H1 (cell line): ENCODE data around the gene OBSCN. TPM values are rescaled to one million over a fixed set of nuclear protein-coding genes. Genes with fewer than 3 reads are reported as not detected.

ENCODE experiments used
- BACH1 ChIP-seq: IDR thresholded peaks from 2 replicates; pipeline ENCODE4 v1.6.1; 2012; ENCODE audit warnings: low read length, improper control_type of control experiment
- POLR2A ChIP-seq, 2 experiments: IDR thresholded peaks; 1 replicate in 1 of 2; 2 replicates in 1 of 2; pipeline ENCODE4 v1.6.1; 2011; ENCODE audit warnings: low read depth in 2 of 2, low read length in 2 of 2, mild to moderate bottlenecking in 2 of 2; ENCODE audit errors: control extremely low read depth in 1 of 2
- SAP30 ChIP-seq: fragments of 300-600 bp; sonication (generic); IDR thresholded peaks from 2 replicates; pipeline ENCODE4 v1.7.1; 2012; ENCODE audit warnings: low read length, moderate library complexity, mild to moderate bottlenecking, inconsistent platforms; ENCODE audit not compliant: insufficient read depth, insufficient replicate concordance
- TEAD4 ChIP-seq: IDR thresholded peaks from 2 replicates; pipeline ENCODE4 v1.6.1; 2012; ENCODE audit warnings: low read depth, low read length, inconsistent platforms, mixed read lengths
- USF2 ChIP-seq: IDR thresholded peaks from 2 replicates; pipeline ENCODE4 v1.6.1; 2011; ENCODE audit warnings: low read length, improper control_type of control experiment
- polyA plus RNA-seq, 7 experiments: library from polyadenylated mRNA; depleted of rRNA in 3 of 7; stranded (reverse) in 5 of 7; unstranded in 2 of 7; fragments of >200 nt in 5 of 7; fragments of 200-250 nt in 2 of 7; gene quantifications; 1 replicate in 5 of 7; 2 replicates in 1 of 7; 4 replicates in 1 of 7; pipeline versions ENCODE4 v1.2.1 to v1.2.3, GENCODE V29; 2011 to 2013; ENCODE audit warnings: missing spikeins in 2 of 7, mixed read lengths in 2 of 7
- total RNA-seq: library from RNA; stranded (reverse); fragmentation: NEBNext Ultra II Directional; extraction: Animal tissue kit (Norgen Biotek cat#: 25700); gene quantifications from 2 replicates; pipeline ENCODE4 v1.2.1, GENCODE V29; 2021

Gene OBSCN
- total and polyA plus RNA-seq, 2 of the 8 experiments (the other 6 are each of a cell fraction or from before 2014, with no cell fraction given): 7.5 to 28.4 TPM

- TF ChIP-seq USF2: no peak
- TF ChIP-seq BACH1: no peak
- TF ChIP-seq POLR2A (IDR thresholded peaks at IDR 0.05; ENCODE audit: control extremely low read depth in 1 of 2, low read depth in 2 of 2, low read length in 2 of 2): no peak
- TF ChIP-seq SAP30: no peak
- TF ChIP-seq TEAD4: no peak
Measured at GRCh38 chr1:228315484-228315944, 107.7 kb downstream of the OBSCN start (continued).
